Measurements from ENCODE around the gene TANC1.
"Not testable (repeated sequence)": the region's sequence is repeated elsewhere in the genome, so short reads cannot be mapped to it uniquely, and the experiment has no call there.

TANC1 gene

DNA sequence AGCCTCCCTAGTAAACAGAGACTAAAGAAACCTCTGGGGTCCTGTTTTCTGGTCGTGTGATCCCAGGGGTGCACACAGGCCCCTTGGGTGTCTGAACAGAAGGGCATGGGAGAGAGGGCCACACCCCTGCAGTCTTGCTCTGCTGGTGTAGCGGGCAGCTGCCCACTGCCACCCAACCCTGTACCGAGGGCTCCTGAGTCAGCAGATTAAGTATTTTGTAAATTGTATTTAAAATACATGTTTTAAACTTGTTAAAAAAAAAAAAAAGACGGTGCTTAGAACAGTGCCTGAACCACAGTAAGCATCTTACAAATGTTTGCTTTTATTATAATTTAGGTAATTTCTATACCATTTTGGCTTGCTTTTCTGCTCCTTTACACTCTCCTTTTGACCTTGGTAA, 113.7 kb downstream of the TANC1 start:
- DNase-seq (ENCODE audit: low read depth in 4 of 4, low spot score in 1 of 4), result no peak

DNA sequence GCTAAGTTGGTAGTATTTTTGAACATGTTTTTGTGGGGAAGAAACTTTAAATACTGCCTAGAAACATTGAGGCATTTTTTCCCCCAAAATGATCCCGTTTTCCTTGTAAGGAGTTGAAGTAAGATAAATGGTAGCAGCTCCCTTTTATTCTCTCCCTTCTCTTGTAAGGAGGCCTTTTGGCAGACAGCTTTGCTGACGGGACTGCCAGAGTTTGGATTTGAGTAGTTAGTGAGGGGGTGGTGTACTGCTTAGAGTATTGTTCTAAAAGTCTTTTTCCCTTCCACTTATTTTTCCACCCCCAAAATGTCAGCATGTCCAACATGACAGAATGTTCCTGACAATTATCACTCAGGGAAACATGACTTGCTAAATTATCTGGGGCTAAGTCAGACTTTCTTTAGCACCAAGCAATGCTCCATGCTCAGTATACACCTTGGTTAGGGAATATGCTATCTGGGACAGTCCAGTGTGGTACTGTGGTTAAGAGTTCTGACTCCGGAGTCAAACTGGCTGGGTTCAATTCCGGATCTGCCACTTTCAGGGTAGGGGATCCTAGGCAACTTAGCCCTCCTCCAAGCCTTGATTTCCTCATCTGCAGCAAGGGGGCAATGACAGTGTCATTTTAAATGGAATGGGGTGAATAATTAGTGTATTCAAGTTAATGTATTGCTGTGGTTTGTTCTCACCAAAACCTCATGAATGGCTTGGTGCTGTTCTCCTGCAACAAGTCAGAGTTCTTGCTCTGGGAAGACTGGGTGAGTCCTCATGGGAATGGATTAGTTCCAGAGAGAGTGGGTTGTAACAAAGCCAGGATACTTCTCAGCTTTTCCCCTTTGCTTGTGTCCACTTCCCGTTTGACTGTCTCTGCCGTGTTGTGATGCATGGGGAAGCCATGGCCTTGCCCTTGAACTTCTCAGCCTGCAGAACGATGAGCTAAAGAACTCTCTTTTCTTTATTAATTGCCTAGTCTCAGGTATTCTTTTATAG, 116.2 kb downstream of the TANC1 start:
- no peak for DNase-seq (ENCODE audit: low read depth in 4 of 4, low spot score in 1 of 4)

DNA sequence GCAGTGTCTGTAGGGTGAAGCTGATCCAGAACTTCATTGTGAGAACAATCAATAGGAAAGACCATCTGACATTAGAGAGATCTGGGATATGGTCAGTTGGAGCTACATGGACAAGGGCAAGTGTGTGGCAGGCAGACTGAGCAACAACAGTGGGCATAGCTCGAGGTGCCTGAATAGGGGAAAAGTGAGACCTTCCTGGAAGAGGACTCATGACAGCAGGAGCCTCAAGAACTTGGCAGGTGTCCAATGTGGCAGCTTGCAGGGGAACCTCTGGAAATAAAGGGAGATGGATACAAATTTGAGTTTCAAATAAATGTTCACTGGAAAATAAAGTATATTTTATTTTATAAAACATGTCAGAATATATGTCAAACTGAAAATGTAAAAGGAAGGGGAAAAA, 117.9 kb downstream of the TANC1 start:
- no peak for DNase-seq (ENCODE audit: low read depth in 4 of 4, low spot score in 1 of 4)

DNA sequence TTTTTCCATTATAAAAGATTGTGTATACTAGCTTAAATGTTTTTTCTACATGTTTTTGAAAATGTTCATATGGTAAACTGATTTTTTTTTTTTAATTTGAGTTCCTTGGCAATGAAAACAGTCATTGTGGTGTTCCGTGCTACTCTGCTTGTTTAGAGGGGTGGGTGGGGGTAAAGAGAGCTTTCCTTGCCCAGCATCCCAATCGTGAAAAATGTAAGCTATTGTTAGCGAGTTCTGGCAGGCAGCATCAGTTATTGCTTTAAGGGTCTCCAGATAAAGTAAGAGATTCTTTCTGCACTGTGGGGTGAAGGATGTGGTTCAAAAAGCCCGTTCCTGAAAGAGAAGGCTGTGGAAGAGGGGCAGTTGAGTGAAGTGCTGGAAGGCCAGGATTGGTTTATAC, 118.4 kb downstream of the TANC1 start:
- DNase-seq (ENCODE audit: low read depth in 4 of 4, low spot score in 1 of 4), result no peak

DNA sequence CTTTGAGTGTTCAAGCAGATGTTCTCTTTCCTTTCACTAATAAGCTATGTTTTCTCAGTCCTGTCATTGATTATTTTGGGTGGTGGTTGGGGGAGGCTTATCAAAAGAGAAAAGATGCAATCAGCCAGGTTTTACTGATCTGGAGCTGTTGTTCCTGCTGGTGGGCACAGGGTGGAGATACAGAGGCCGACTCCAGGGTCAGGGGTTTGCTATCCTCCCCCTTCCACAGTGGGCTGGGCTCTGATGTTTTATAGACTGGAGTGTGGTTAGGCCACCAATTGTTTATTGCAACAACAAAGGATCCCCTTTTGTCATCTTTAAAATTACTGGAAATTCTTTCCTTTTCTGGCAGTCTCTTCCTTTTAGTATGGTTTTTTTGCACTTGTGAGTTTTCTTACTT, 120.5 kb downstream of the TANC1 start:
- DNase-seq (ENCODE audit: low read depth in 4 of 4, low spot score in 1 of 4), result no peak

DNA sequence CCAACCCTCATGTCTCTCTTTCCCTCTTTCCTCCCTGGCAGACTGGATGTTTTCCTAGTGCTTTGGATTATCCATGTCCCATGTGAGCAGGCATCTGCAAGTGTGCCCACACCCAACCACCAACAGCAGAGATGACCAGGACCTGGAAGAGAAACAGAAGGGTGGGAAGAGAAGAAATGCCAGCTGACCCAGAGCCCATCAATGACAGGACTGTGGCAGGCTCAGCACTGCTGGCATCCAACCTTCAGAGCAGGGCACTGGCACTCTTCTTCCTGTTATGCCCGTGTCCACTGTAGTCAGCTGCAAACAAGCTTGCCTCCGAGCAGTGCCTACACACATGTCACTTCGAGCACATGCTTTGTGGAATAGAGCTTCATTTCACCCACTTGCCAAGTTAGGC, 121.1 kb downstream of the TANC1 start:
- no peak for DNase-seq (ENCODE audit: low read depth in 4 of 4, low spot score in 1 of 4)

DNA sequence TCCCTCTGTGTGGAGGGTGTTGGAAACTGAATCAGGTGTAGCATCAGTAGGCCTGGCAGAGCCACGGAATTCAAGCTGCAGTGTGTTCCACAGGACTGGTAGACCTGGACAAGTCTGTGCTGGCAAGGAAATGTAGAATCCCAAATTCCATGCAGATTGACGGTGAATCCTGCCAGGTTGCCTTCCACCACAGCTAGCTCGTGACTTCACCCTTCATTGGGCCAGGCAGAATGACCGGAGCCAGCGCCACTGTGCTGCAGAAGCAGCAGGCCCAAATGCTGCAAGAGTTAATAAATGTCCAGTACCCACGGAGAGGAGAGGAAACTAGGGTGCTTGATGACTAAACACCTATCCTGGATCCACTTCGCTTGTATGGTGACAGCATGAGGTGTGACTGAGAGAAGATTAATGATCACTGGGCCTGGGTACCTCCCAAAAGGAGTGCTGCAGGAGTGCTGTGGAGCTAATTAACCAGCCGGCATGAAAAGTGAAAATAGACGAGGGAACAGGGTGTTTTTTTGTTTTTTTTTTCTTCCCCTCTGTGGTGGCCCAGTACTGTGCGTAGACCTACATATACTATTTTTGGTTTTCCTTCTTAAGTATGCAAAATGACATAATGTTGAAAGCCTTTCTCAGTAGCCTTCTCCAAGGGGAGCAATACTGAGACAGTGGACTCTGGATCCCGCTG, 122.2 kb downstream of the TANC1 start:
- DNase-seq (ENCODE audit: low read depth in 4 of 4, low spot score in 1 of 4), result no peak

DNA sequence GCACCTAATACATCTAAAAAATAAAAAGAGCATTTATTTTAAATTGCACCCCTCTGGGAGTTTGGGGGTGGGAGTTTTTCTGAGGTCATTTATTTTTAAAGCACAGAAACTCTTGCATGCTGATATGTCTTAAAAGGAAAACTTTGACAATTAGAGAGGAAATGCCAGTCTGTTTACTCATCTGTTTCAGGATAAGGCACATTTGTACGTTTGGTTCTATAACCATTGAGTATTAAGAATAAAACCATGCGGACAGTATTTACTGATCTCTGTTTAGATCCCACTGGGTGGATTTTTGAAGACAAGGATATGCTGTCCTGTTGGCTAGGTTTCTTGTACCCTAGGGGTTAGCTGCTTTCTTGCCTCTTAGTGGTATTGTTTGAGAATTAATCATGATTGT, 122.9 kb downstream of the TANC1 start:
- no peak for DNase-seq (ENCODE audit: low read depth in 4 of 4, low spot score in 1 of 4)

DNA sequence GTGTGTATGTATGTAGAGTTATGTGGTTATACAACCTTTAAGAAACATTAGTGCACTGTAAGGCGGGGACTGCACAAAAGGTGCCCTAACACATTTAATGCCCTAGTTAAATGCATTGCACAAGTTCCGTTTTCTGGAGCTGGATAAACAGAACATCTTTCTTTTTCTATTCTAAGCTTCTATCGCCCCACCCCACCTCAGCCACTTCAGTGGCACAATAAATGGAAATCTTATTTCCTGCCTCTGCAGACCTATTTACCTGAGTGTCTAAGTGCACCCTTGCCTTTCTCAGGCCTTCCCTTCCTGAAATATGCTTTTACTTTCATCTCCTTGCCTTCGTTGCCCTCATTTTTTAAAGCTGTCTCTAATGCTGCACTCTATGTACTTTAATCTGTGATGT, 123.5 kb downstream of the TANC1 start:
- no peak for DNase-seq (ENCODE audit: low read depth in 4 of 4, low spot score in 1 of 4)

DNA sequence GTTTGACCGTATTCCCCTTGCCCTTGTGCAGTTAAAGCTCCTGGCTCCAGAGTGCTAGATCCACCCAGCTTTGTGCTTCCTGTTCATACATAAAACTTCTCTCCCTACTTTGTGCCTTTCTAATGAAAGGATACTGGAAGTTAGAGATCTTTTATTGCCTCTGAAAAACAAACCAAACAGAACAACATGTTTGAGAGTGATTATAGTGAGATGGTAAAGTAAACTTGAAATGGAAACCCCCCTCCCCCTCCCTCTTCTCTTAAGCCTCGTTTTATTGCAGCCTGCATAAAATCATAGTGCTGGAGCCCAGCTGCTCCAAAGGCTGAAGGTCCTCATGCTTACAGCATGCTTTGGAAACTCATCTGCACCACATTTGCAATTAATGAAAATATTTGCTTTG, 125.1 kb downstream of the TANC1 start:
- no peak for DNase-seq (ENCODE audit: low read depth in 4 of 4, low spot score in 1 of 4)

DNA sequence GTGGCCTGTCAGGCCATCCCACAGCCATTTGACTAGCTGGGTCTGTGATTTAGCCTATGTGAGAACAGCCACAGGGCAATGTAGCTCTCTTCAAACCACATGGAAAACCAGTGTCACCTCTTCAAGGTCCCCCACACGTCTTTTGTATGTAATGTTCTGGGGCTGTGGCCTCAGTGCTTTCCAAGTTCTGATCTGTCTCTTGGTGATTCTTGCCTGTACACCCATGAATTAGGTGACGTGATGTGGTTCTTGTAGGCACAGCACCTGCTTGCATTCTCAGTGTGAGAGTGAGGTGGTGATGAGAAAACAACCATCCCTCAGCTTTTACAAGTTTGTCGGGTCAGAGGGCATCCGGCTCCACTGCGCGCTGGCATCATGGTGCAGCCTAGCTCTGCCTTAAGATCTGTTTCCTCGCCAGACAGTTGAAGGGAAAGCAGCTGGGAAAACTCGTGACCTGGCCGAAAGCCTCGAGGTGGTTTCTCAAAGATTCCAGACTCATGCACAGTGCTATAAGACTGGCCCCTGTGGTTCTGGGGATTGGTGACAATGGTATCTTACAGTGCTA, 125.8 kb downstream of the TANC1 start:
- no peak for DNase-seq (ENCODE audit: low read depth in 4 of 4, low spot score in 1 of 4)

DNA sequence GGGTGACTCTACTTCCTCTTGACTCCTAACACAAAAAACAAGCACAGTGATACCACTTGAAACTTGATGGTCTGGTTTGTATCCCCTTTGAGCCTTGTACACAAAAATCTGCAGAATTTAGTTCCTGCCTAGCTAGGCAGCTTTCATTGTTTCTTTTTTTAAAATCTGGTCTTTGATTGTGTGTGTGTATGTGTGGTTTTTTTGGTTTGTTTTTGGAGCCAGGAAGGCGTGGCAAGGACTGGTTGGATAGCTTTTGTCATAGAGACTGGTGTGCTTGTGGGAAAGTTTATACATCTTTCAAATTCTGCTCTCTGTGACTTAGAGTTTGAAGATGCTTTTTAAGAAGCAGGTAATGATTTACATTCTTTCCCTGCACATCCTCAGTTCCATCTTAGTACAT, 127.4 kb downstream of the TANC1 start:
- no peak for DNase-seq (ENCODE audit: low read depth in 4 of 4, low spot score in 1 of 4)

DNA sequence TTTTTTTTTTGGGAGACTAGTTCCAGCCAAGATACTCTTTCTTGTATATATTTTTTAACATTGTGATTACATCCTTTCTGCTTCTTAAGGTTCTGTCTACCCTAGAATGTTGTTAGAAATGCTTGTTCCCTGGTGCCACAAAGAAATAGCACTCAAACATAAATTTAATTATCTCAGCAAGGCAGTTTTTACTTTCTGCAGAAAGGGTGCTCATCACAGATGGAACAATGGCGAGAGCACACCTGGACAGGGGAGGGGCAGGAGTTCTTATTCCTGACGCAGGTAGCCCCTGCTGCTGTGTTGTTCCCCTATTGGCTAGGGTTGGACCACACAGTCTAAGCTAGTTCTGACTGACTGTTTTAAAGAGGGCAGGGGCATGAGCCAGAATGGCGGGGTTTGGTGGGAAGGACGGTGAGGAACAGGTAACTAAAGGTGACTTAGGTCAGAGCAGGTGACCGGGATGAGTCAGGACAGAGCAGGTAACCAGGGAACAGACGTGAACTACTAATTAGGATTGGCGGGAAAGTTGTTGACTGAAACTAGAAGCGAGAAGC, 127.9 kb downstream of the TANC1 start:
- not testable (repeated sequence) for DNase-seq (ENCODE audit: low read depth in 4 of 4, low spot score in 1 of 4)

DNA sequence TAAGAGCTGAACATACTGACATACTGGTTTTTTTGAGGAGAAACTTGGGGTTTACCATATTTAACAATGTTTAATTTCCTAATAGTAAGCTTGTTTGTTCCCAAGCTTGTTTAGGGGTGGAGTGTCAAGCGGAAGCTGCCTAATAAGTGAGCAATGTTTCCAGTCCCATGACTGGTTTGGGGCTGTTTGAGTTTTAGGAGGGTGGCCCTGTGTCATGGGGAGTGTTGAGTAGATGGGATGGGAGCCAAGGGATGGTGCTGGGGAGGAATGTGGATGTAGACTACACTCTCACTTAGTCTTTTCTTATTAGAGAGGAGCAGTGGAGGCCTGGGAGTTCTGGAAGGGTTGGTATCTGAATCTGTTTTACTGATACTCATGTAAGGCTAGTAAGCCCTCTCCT, 128.5 kb downstream of the TANC1 start:
- DNase-seq (ENCODE audit: low read depth in 4 of 4, low spot score in 1 of 4), result no peak

DNA sequence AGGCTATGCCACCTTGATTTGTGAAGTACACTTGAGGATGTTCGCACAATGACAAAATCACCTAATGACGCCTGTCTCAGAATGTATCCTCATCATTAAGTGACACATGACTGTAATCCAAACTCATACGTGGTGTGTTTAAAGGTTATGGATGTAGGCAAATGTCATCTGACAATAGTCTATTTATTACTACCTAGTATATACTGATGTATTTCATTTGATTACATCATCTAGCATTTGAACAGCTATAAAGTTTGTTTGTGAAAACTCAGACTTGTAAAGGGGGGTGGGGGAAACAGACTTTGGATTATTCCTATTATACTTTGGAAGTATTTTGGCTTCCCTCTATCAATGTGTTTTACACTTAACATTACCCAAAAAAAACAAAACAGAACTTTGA, 129.9 kb downstream of the TANC1 start:
- no peak for DNase-seq (ENCODE audit: low read depth in 4 of 4, low spot score in 1 of 4)

DNA sequence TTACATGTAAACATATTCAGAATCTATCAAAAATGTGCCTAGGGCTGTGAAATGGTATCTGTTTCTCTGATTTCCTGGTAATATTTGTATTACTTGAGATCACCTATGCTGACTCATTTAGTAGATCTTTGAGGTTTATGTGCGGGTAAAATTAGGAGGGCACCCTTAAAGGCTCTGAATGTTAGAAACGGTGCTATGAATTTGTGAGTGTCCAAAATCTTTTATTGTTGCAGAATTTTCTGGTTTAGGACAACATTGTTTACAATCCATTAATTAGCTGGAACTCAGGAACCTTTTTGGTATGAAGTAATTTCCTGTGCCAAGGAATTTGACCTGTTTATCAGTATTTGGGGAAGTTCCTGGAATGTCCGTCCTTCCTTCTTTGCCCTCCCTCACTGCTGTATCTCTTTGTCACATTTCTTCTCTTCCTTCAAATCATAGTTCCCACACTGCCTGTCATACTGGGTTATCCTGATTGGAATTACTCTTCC, 130.5 kb downstream of the TANC1 start:
- no peak for DNase-seq (ENCODE audit: low read depth in 4 of 4, low spot score in 1 of 4)

DNA sequence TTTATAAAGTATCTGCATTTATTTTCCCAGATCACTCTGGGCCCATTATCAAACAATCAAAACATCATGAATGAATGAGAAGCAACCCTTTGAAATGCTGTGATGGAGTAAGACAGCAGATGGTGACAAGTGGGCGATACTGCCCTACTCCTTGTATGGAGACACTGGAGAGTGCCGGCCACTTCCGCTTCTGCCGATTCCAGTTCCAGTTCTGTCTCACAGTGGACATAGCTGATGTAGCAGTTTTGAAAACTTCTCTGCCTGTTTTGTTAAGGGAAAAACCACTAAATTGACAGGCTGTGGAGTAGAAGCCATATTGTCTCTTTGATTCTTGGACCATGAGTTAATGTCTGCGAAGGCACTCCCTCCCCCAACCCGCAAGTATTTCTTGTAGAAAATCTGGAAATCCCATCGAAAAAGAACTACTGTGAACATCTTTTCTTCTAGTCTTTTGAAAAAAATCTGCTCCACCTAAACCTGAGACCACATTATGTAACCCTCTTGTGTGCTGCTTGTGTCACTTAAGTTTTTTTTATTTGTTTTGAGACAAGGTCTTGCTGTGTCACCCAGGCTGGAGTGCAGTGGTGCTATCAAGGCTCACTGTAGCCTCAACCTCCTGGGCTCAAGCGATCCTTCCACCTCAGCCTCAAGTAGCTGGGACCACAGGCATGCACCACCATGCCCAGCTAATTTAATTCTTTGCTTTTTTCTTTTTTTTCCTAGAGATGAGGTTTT, 133.5 kb downstream of the TANC1 start:
- DNase-seq (ENCODE audit: low read depth in 4 of 4, low spot score in 1 of 4), result no peak

DNA sequence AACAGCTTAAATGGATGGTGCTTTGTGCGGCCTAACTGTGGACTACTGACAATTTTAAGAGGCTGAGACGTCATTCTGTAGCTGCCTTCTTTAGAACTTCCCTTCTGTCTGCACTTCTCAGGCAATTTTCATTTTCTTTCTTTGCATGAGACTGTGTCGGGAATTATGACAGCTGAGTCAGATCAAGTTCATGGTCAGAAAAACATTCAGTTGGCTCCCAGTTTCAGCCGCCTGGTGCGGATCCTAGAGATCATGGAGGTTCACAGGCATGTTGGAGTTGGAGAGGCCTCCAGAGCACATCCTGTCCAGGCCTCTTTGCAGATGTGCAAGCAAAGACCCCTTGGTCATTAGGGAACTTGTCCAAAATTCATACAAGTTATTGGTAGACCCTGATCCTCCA, 135.0 kb downstream of the TANC1 start:
- no peak for DNase-seq (ENCODE audit: low read depth in 4 of 4, low spot score in 1 of 4)

DNA sequence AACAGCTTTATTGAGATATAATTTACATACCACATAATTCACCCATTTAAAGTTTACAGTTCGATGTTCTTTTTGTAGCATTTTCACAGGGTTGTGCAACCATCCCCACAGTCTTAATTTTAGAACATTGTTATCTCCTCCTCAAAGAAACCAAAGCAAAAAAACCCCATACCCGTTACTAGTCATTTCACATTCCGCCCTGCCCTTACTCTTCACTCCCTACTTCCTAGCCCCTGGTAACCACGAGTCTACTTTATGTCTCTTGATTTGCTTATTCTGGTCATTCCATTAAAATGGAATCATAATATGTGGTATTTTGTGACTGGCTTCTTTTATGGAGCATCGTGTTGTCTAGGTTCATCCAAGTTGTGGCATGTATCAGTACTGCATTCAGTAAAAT, 137.7 kb downstream of the TANC1 start:
- no peak for DNase-seq (ENCODE audit: low read depth in 4 of 4, low spot score in 1 of 4)

DNA sequence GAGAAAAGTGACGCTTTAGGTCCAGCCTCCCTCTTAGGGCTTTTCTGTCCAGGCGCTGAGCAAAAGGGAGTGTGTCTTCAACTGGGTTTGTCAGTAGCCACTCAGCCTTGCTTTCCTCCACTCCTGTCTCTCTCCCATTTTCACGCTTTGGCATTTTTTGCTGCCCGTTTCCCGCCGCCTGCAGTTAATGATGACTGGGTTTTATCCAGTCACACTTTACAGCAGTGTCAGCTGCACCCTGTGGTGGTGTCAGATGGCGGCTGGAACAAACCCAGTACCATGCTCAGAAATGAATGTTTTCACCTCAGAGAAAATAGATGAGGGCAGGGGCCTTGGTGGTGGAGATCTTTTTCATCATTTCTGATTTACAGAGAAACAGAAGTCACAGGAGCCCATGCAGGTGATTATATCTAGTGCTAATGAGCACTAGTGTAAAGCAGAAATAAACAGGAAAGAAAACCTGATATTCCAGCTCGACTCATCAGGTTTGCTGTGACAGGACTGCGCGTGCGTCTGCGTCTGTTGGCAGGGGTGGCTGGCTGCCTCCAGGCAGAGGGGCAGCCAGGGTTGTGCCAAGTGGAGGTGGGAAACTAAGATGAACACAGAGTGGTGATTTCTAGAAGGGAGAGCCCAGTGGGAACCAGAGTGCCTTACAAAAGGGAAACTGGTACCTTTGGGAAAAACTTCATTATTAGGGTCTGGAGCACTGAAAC, 139.9 kb downstream of the TANC1 start:
- DNase-seq (ENCODE audit: low read depth in 4 of 4, low spot score in 1 of 4), result no peak

Data from stimulated activated CD4-positive, alpha-beta T cell treated with anti-CD3 and anti-CD28 coated beads, Interleukin-1b, Interleukin-23, amount 100 ng/mL, for 24 hours (primary cell).